ENCODE measurements around the gene PSG5.

GRCh38 chr19:43207991-43208390 is 21.7 kb upstream of the PSG5 start:
- TF ChIP-seq POLR2AphosphoS5 (IDR thresholded peaks at IDR 0.05) (no peak), CTCF (IDR thresholded peaks at IDR 0.05) (no peak)
